Upper lobe of right lung (tissue), 1 donor: Measurements from ENCODE around the gene PHF23. TPM values are rescaled to one million over a fixed set of nuclear protein-coding genes. Genes with fewer than 3 reads are reported as not detected.

Experiments
- ATAC-seq: fragments of 200-7000 bp; cut with Tn5 transposase; one replicate; pipeline ENCODE4 v1.9.1; 2020; ENCODE audit warnings: mild to moderate bottlenecking, moderate library complexity
- DNase-seq: peaks from one replicate; pipeline ENCODE4 v3.0.0-alpha.2; 2020
- H3K27ac ChIP-seq: fragments of 200-600 bp; one replicate; pipeline ENCODE4 v1.8.0; 2022
- H3K27me3 ChIP-seq: fragments of 200-600 bp; one replicate; pipeline ENCODE4 v1.8.0; 2022; ENCODE audit warnings: mild to moderate bottlenecking
- H3K36me3 ChIP-seq: fragments of 200-600 bp; one replicate; pipeline ENCODE4 v1.8.0; 2022
- H3K4me1 ChIP-seq: fragments of 200-600 bp; one replicate; pipeline ENCODE4 v1.8.0; 2022
- H3K4me3 ChIP-seq: fragments of 200-600 bp; one replicate; pipeline ENCODE4 v1.8.0; 2022; ENCODE audit warnings: mild to moderate bottlenecking
- H3K9me3 ChIP-seq: fragments of 200-600 bp; one replicate; pipeline ENCODE4 v1.8.0; 2022
- intact Hi-C: fragments of 100-400 bp; cut with DNase I; formaldehyde crosslinking; loops from one replicate; pipeline ENCODE4 v1.11.0; 2022
- total RNA-seq: library from RNA; stranded (reverse); fragmentation: NEBNext Ultra II Directional; extraction: Animal tissue kit (Norgen Biotek cat#: 25700); gene quantifications from one replicate; pipeline ENCODE4 v1.2.1, GENCODE V29; 2021
- TF ChIP-seq, protein P1 (sequence below): fragments of 200-600 bp; IDR thresholded peaks from one replicate; pipeline ENCODE4 v1.8.0; 2022; ENCODE audit warnings: antibody characterized with exemption
- donor health status: DM: no; HTN: yes; CAD: no; lungs with severe emphysema.

The PHF23 gene
- total RNA-seq, 1 donor from 2014 or later: 36.9 TPM

DNA sequence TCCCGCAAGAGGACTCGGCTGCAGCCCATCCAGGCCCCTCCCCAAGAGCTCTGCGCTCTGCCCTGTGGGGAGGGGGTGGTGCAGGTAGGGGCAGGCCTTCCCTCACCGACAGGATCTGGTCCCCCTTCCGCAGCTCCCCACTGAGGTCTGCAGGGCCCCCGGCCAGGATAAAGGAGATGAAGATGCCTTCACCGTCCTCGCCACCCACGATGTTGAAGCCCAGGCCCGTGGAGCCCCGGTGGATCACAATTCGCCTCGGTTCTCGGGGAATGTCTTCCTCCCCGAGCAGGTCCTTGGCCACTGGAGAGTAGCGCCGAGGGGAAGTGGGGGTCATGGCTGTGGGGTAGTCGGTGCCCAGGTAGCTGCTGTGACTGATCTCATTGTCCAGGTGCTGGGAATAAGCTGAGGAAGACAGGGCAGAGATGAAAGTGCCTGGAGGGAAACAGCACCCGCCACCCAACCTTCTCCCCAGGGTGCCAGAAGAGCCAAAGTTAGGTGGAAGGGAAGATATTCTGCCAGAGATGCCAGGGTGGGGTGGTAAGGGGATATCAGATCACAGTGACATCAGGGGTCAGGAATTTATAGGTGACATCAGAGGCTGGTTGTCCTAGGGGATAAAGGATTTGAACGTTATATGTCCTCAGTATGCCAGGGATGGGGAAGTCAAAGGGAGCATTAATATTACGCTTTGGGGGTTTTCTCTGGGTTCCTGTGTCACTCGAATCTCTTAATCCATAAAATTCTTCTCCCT, 42.4 kb downstream of the PHF23 start:
- intact Hi-C loops: no loop called here
- Histone ChIP-seq H3K9me3 (no peaks in the 10 kb centered on the region), H3K27me3 (no peaks in the 10 kb centered on the region), H3K36me3 (peaks cover 34% of the 10 kb centered on the region), H3K27ac (no peak overlapping the region), H3K4me3 (no peak overlapping the region), H3K4me1 (no peaks in the 10 kb centered on the region)
- TF ChIP-seq, protein P1, sequence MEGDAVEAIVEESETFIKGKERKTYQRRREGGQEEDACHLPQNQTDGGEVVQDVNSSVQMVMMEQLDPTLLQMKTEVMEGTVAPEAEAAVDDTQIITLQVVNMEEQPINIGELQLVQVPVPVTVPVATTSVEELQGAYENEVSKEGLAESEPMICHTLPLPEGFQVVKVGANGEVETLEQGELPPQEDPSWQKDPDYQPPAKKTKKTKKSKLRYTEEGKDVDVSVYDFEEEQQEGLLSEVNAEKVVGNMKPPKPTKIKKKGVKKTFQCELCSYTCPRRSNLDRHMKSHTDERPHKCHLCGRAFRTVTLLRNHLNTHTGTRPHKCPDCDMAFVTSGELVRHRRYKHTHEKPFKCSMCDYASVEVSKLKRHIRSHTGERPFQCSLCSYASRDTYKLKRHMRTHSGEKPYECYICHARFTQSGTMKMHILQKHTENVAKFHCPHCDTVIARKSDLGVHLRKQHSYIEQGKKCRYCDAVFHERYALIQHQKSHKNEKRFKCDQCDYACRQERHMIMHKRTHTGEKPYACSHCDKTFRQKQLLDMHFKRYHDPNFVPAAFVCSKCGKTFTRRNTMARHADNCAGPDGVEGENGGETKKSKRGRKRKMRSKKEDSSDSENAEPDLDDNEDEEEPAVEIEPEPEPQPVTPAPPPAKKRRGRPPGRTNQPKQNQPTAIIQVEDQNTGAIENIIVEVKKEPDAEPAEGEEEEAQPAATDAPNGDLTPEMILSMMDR: no peak
- ATAC-seq (peak; percentile 12), DNase-seq (no peak)

DNA sequence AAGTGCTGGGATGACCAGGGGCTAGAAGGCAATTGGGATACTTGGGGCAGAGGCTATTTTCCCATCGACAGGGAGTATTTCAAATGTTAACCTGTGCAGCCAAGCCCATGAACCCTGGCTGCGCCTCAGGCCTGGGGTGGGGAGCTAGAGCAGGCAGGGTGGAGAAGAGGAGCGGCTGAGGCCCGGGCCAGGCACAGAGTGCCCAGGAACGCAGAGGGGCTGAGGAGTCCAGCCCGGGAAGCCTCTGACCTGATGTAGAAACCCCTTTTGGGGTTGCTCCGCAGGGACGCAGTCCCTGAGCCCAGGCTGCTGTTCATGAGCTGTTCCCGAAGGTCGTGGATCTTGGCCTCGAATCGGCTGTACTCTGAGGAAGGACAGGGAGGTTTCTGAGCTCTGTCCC, 43.3 kb downstream of the PHF23 start:
- intact Hi-C loops: no loop called here
- DNase-seq (no peak), ATAC-seq (no peak)
- no peaks in the 10 kb centered on the region for H3K4me1 ChIP-seq
- peaks cover 34% of the 10 kb centered on the region for H3K36me3 ChIP-seq
- TF ChIP-seq, protein P1: no peak
- H3K27me3 ChIP-seq: no peaks in the 10 kb centered on the region
- no peak overlapping the region for H3K27ac ChIP-seq
- H3K4me3 ChIP-seq: no peak overlapping the region
- no peaks in the 10 kb centered on the region for H3K9me3 ChIP-seq

DNA sequence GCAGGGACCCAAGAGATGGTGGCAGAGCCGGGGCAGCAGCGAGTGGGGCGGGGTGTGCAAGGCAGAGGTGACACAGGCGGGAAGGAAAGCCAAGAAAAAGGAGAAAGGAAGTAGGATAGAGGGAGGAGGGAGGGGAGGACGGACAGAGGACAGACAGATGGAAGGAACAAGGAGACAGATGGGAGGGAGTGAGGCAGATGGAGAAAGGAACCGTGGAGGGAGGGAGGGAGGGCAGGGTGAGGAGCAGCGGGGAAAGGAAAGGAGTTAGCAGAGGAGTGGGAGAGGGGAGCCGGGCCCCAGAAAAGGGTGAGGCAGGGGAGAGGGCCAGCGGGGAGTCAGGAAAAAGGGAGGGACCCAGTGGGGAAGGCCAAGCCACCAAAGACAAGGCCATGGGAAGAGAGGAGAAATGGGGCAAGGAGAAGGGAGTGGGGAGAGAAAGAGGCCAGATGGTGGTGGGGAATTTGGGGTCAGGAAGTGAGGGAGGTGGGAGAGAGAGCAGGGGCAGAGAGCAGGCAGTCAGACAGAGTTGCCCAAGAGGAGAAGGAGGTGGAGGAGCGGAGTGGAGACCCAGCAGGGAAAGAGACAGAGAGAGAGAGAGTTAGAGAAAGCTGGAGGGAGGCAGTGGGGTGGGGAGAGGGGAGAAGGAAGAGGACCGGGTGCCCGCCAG, 46.9 kb downstream of the PHF23 start:
- TF ChIP-seq, protein P1: no peak
- Histone ChIP-seq H3K4me3 (no peak overlapping the region), H3K4me1 (no peaks in the 10 kb centered on the region), H3K27me3 (no peaks in the 10 kb centered on the region), H3K9me3 (no peaks in the 10 kb centered on the region), H3K27ac (no peak overlapping the region), H3K36me3 (peaks cover 34% of the 10 kb centered on the region)
- intact Hi-C loops: no loop called here
- ATAC-seq (no peak), DNase-seq (no peak)

DNA sequence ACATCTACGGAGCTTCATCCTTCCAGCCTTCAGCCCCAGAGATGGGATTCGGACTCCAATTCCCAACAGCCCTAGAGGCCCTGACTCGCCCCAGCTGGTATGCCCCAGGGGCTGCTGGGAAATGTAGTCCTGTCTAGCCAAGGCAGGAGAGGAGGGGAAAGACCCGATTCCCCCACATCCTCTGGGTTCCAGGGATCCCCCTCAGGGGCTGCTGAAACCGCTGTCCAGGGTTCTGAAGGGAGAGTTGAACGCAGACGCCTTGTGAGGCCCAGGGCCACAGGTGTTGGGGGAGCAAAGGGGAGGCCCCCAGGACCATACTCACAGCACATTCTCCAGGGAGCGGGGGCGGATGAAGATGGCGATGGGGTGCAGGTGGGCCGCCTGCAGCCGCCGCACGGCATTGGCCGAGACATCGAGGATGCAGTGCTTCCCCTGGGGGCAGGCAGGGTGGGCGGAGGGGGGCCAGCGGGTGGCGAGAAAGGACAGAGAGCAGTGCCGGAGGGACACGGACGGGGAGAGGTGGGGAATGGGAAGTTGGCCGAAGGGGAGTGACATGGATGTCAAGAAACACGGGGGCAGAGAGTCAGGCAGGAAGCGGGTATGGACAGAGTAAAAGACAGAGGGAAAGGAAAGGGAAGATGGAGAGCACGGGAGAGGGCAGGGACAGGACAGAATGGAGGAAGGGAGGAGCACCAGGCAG, 47.5 kb downstream of the PHF23 start:
- no peaks in the 10 kb centered on the region for H3K9me3 ChIP-seq
- H3K4me1 ChIP-seq: no peaks in the 10 kb centered on the region
- ATAC-seq (peak; percentile 65), DNase-seq (no peak)
- intact Hi-C loops: no loop called here
- H3K4me3 ChIP-seq: no peak overlapping the region
- H3K27ac ChIP-seq: no peak overlapping the region
- no peaks in the 10 kb centered on the region for H3K27me3 ChIP-seq
- H3K36me3 ChIP-seq: peaks cover 32% of the 10 kb centered on the region
- TF ChIP-seq, protein P1: no peak

DNA sequence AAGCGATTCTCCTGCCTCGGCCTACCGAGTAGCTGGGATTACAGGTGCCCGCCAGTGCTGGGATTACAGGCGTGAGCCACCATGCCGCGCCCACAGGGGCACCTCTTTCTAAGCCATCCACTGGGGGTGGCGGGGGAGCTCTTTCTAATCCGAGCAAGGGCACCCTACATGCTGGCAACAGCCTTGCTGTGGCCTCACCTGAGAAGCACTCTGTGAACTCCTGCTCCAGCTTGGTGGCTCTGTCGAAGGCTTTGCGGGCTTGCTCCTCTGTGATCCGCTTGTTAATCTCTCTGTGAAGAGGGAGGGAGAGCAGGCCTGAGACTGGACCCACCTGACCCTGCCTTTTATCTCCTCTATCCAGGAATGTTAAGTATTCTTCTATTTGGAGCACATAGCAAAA, 48.2 kb downstream of the PHF23 start:
- Histone ChIP-seq H3K4me3 (no peak overlapping the region), H3K9me3 (no peaks in the 10 kb centered on the region), H3K36me3 (peaks cover 26% of the 10 kb centered on the region), H3K27me3 (no peaks in the 10 kb centered on the region), H3K4me1 (no peaks in the 10 kb centered on the region), H3K27ac (no peak overlapping the region)
- DNase-seq (no peak), ATAC-seq (no peak)
- TF ChIP-seq, protein P1: no peak
- intact Hi-C loops: no loop called here
